ENCODE data around the gene IGSF21. TPM values are rescaled to one million over a fixed set of nuclear protein-coding genes. Genes with fewer than 3 reads are reported as not detected.

IGSF21 gene
- polyA plus RNA-seq, 3 donors, result not detected

- Mint-ChIP-seq H3K27ac (no peak overlapping the region), H3K9me3 (no peaks in the 10 kb centered on the region), H3K27me3 (ENCODE audit: low read depth in 3 of 3) (peaks cover 3 to 11% (median 6%) of the 10 kb centered on the region in 3 donors), H3K4me1 (no peaks in the 10 kb centered on the region), H3K4me3 (no peak overlapping the region), H3K36me3 (no peaks in the 10 kb centered on the region)
- no peak overlapping the region for H3K27ac ChIP-seq (ENCODE audit: low read depth in 1 of 2, low read length in 2 of 2)
- intact Hi-C loops (cut with micrococcal nuclease), result no loop called here
- no peaks in the 10 kb centered on the region for H3K9me3 ChIP-seq (replicated peaks in 1 of 2; ENCODE audit: control insufficient read depth in 1 of 2, insufficient read depth in 1 of 2, low read length in 2 of 2)
- TF ChIP-seq, protein P1, sequence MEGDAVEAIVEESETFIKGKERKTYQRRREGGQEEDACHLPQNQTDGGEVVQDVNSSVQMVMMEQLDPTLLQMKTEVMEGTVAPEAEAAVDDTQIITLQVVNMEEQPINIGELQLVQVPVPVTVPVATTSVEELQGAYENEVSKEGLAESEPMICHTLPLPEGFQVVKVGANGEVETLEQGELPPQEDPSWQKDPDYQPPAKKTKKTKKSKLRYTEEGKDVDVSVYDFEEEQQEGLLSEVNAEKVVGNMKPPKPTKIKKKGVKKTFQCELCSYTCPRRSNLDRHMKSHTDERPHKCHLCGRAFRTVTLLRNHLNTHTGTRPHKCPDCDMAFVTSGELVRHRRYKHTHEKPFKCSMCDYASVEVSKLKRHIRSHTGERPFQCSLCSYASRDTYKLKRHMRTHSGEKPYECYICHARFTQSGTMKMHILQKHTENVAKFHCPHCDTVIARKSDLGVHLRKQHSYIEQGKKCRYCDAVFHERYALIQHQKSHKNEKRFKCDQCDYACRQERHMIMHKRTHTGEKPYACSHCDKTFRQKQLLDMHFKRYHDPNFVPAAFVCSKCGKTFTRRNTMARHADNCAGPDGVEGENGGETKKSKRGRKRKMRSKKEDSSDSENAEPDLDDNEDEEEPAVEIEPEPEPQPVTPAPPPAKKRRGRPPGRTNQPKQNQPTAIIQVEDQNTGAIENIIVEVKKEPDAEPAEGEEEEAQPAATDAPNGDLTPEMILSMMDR (IDR thresholded peaks at IDR 0.05), result no peak
- H3K4me1 ChIP-seq (ENCODE audit: control insufficient read depth in 1 of 2, insufficient read depth in 2 of 2, low read length in 2 of 2), result no peaks in the 10 kb centered on the region
- no peaks in the 10 kb centered on the region for H3K27me3 ChIP-seq (ENCODE audit: control insufficient read depth in 2 of 2, insufficient read depth in 2 of 2, low read length in 2 of 2)
- H4K20me1 ChIP-seq (ENCODE audit: insufficient read depth, low read length), result no peaks in the 10 kb centered on the region
- no peak overlapping the region for H2AFZ ChIP-seq (ENCODE audit: insufficient read depth, low read depth, low read length, poor library complexity, severe bottlenecking)
- WGBS (ENCODE audit: insufficient coverage), result 93% methylated on average over 2 of the region's 9 CpGs
- H3K9ac ChIP-seq (ENCODE audit: insufficient read depth, low read length, poor library complexity, severe bottlenecking), result no peak overlapping the region
- DNase-seq, result no peak
- H3K36me3 ChIP-seq (replicated peaks in 1 of 2; ENCODE audit: control insufficient read depth in 1 of 2, insufficient read depth in 2 of 2, low read length in 2 of 2), result no peaks in the 10 kb centered on the region
- H3K79me2 ChIP-seq (ENCODE audit: insufficient read depth, low read length), result no peaks in the 10 kb centered on the region
- H3K4me2 ChIP-seq (replicated peaks; ENCODE audit: extremely low read depth, low read length, poor library complexity, severe bottlenecking), result no peak overlapping the region
- H3K4me3 ChIP-seq (replicated peaks in 1 of 3; ENCODE audit: low read depth in 2 of 3, low read length in 3 of 3), result no peak overlapping the region
Measured at GRCh38 chr1:18188820-18189517, 81.4 kb downstream of the IGSF21 start.

DNA sequence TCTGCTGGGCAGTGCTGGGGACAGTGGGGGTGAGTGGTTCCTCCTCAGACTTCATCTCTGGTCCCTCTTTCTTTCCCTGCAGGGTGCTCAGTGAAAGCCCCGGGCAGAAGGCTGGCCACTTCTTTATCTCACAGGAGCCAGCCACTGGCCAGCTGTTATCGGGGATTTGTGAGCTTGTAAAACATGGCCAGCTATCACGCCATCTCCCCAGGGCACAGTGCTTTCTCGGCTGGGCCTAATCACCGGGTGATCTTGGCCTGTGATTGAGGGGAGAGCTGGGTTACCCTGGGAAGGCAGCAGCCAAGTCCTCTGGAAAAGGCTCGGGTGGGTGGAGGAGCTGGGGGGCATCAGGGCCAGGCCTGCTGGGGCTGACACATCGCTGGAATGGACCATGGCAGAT, 83.0 kb downstream of the IGSF21 start:
- intact Hi-C loops (cut with micrococcal nuclease), result no loop called here
- TF ChIP-seq, protein P1 (IDR thresholded peaks at IDR 0.05), result no peak
- H2AFZ ChIP-seq (ENCODE audit: insufficient read depth, low read depth, low read length, poor library complexity, severe bottlenecking), result no peak overlapping the region
- Mint-ChIP-seq H3K9me3 (no peaks in the 10 kb centered on the region), H3K36me3 (no peaks in the 10 kb centered on the region), H3K27me3 (ENCODE audit: low read depth in 3 of 3) (peaks cover 3 to 16% (median 10%) of the 10 kb centered on the region in 3 donors), H3K4me3 (no peak overlapping the region), H3K4me1 (no peaks in the 10 kb centered on the region), H3K27ac (no peak overlapping the region)
- no peak overlapping the region for H3K4me3 ChIP-seq (replicated peaks in 1 of 3; ENCODE audit: low read depth in 2 of 3, low read length in 3 of 3)
- H3K27ac ChIP-seq (ENCODE audit: low read depth in 1 of 2, low read length in 2 of 2), result no peak overlapping the region
- no peaks in the 10 kb centered on the region for H4K20me1 ChIP-seq (ENCODE audit: insufficient read depth, low read length)
- no peak overlapping the region for H3K9ac ChIP-seq (ENCODE audit: insufficient read depth, low read length, poor library complexity, severe bottlenecking)
- no peaks in the 10 kb centered on the region for H3K4me1 ChIP-seq (ENCODE audit: control insufficient read depth in 1 of 2, insufficient read depth in 2 of 2, low read length in 2 of 2)
- H3K9me3 ChIP-seq (replicated peaks in 1 of 2; ENCODE audit: control insufficient read depth in 1 of 2, insufficient read depth in 1 of 2, low read length in 2 of 2), result no peaks in the 10 kb centered on the region
- H3K4me2 ChIP-seq (replicated peaks; ENCODE audit: extremely low read depth, low read length, poor library complexity, severe bottlenecking), result no peak overlapping the region
- 43% methylated on average over 5 of the region's 7 CpGs for WGBS (ENCODE audit: insufficient coverage)
- no peaks in the 10 kb centered on the region for H3K27me3 ChIP-seq (ENCODE audit: control insufficient read depth in 2 of 2, insufficient read depth in 2 of 2, low read length in 2 of 2)
- H3K79me2 ChIP-seq (ENCODE audit: insufficient read depth, low read length), result no peaks in the 10 kb centered on the region
- no peaks in the 10 kb centered on the region for H3K36me3 ChIP-seq (replicated peaks in 1 of 2; ENCODE audit: control insufficient read depth in 1 of 2, insufficient read depth in 2 of 2, low read length in 2 of 2)
- no peak for DNase-seq
